ENCODE data around the gene RFTN1. TPM values are rescaled to one million over a fixed set of nuclear protein-coding genes. Genes with fewer than 3 reads are reported as not detected.
A peak's percentile ranks its signal among the peaks of the same experiment; 100 is the strongest.

RFTN1 gene
- total RNA-seq, 1 experiment from 2014 or later: 2.2 TPM

DNA sequence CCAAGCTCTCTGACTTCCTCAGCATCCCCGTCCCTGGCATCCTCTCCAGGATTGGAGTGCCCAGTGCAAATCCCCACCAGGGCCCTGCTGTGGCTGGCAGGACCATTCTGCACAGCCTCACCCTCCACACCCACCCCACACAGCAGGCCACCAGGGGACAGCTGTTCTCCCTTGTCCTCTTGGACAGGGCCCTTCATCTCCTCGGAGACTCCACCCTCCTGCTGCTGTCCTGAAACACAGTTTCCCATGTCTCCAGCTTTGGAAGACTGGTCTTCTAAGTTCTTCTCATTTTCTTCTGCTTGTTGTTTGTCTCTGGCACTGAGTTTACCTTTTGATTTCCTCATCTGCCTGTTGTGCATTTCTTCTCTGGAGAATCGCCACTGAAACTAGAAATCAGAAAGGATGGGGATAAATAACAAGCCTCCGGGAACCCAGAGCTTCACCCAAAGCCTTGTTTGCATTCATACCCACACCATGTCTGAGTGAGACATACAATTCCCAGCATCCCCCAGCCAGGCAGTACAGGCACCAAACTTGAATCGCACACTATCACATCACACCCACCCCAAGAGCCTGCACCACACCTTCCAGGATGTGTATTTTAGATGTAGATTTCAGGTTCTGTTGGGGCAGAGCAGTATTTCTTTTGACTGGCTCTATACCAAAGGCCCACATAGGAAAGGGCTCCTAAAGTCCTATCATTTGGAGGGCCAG lies 196.5 kb downstream of the RFTN1 start:
- no peak overlapping the region for H2AK5ac ChIP-seq (ENCODE audit: insufficient read length, low read length)
- H3K79me1 ChIP-seq (ENCODE audit: insufficient read depth, low read depth, low read length, poor library complexity, severe bottlenecking): no peaks in the 10 kb centered on the region
- no peak overlapping the region for H3K4ac ChIP-seq (ENCODE audit: low read depth, low read length)
- H4K20me1 ChIP-seq (ENCODE audit: control insufficient read depth, insufficient read depth, insufficient read length): no peaks in the 10 kb centered on the region
- Mint-ChIP-seq H3K27ac (peak overlapping the region in 1 of 3 experiments; percentile 4; a peak in 1 of 7 replicates), H3K4me1 (peaks cover 6% of the 10 kb centered on the region in 2 experiments; a peak in 3 of 4 replicates), H3K27me3 (ENCODE audit: low read depth) (no peaks in the 10 kb centered on the region; the same call in 1 of the 2 replicates), H3K4me3 (no peak overlapping the region), H3K36me3 (ENCODE audit: insufficient read depth in 1 of 3, low read depth in 3 of 3) (peaks cover 2 to 22% (median 4%) of the 10 kb centered on the region in 3 experiments; a peak in 5 of 7 replicates), H3K9me3 (no peaks in the 10 kb centered on the region)
- WGBS (ENCODE audit: extremely low coverage, insufficient read length, low lambda C conversion rate): no CpG with 5 or more reads among the region's 5 CpGs
- no peak overlapping the region for H2BK20ac ChIP-seq (ENCODE audit: low read depth, low read length, poor library complexity, severe bottlenecking)
- no peak overlapping the region for H3K14ac ChIP-seq (ENCODE audit: insufficient read depth, low read length)
- no peak overlapping the region for H3K18ac ChIP-seq (ENCODE audit: insufficient read length, low read depth, low read length)
- H3K4me2 ChIP-seq (ENCODE audit: insufficient read depth, insufficient read length, low read length): no peak overlapping the region
- no peak overlapping the region for H4K5ac ChIP-seq (ENCODE audit: insufficient read length, low read depth, low read length)
- H4K91ac ChIP-seq (ENCODE audit: insufficient read length, low read depth, low read length): no peak overlapping the region
- H2BK12ac ChIP-seq (ENCODE audit: insufficient read length, low read depth, low read length): no peak overlapping the region
- H2AFZ ChIP-seq (ENCODE audit: low read length): no peak overlapping the region
- no peaks in the 10 kb centered on the region for H3K23me2 ChIP-seq (ENCODE audit: insufficient read length, low read depth, low read length, poor library complexity, severe bottlenecking)
- H2BK5ac ChIP-seq (ENCODE audit: insufficient read length, low read length): no peak overlapping the region
- no peak overlapping the region for H3K9ac ChIP-seq (ENCODE audit: extremely low read depth, insufficient read length, low read length)
- TF ChIP-seq CTCF (conservative IDR thresholded peaks at IDR 0.05): no peak
- no peaks in the 10 kb centered on the region for H3K4me1 ChIP-seq (ENCODE audit: insufficient read depth, low read length)
- no peak overlapping the region for H3K56ac ChIP-seq (ENCODE audit: insufficient read length, low read depth, low read length)
- no peak for DNase-seq
- H2BK120ac ChIP-seq (ENCODE audit: low read depth, low read length, poor library complexity, severe bottlenecking): no peak overlapping the region
- H3K27ac ChIP-seq (ENCODE audit: insufficient read length, low read depth, low read length): no peak overlapping the region
- H3K79me2 ChIP-seq (ENCODE audit: insufficient read depth, low read length): no peaks in the 10 kb centered on the region; the same call in 1 of the 2 replicates
- H4K8ac ChIP-seq (replicated peaks; ENCODE audit: insufficient read length, low read depth, low read length): no peak overlapping the region
- H3K27me3 ChIP-seq (ENCODE audit: insufficient read depth, low read length): no peaks in the 10 kb centered on the region
- H3K9me3 ChIP-seq (ENCODE audit: control insufficient read depth, low read depth, low read length): no peaks in the 10 kb centered on the region
- no peak overlapping the region for H2BK15ac ChIP-seq (ENCODE audit: low read depth, low read length)
- no peak overlapping the region for H3T11ph ChIP-seq (ENCODE audit: low read length)
- no peak overlapping the region for H3K23ac ChIP-seq (ENCODE audit: insufficient read length, low read depth, low read length)
